Tibial artery (tissue), 4 donors: Measurements from ENCODE around the gene ROR2.

Experiments
- DNase-seq, 2 donors: peaks; one replicate each; pipeline ENCODE4 v3.0.0-alpha.2; 2019
- H3K27ac ChIP-seq, 2 donors: fragments of 200-600 bp; sonication (generic) in 1 of 2; 1 replicate in 1 of 2; 2 replicates in 1 of 2; pipeline ENCODE4 v1.5.1; 2018 to 2019; ENCODE audit warnings: mild to moderate bottlenecking in 1 of 2
- H3K27me3 ChIP-seq, 2 donors: fragments of 200-600 bp; sonication (generic) in 1 of 2; one replicate each; pipeline versions ENCODE4 v1.5.1 to v1.6.0; 2016 to 2019
- H3K36me3 ChIP-seq, 3 donors: fragments of 200-600 bp; sonication (generic) in 2 of 3; one replicate each; pipeline ENCODE4 v1.5.1; 2016 to 2019; ENCODE audit warnings: mild to moderate bottlenecking in 2 of 3
- H3K4me1 ChIP-seq, 4 donors: fragments of 200-600 bp; sonication (generic) in 2 of 4; 1 replicate in 3 of 4; 2 replicates in 1 of 4; pipeline ENCODE4 v1.5.1; 2016 to 2019
- H3K4me3 ChIP-seq, 2 donors: fragments of 200-600 bp; sonication (generic) in 1 of 2; 1 replicate in 1 of 2; 2 replicates in 1 of 2; pipeline ENCODE4 v1.5.1; 2018 to 2019; ENCODE audit warnings: mild to moderate bottlenecking in 2 of 2
- H3K9me3 ChIP-seq, 3 donors: fragments of 200-600 bp; sonication (generic) in 1 of 3; one replicate each; pipeline ENCODE4 v1.5.1; 2016 to 2019
- CTCF ChIP-seq, 2 experiments: fragments of 200-600 bp in 1 of 2; fragments of 450-650 bp in 1 of 2; IDR thresholded peaks; one replicate each; pipeline ENCODE4 v1.5.1; 2017 to 2019; ENCODE audit warnings: antibody characterized with exemption in 2 of 2, mild to moderate bottlenecking in 1 of 2, moderate library complexity in 1 of 2
- intact Hi-C: fragments of 100-400 bp; cut with DNase I; formaldehyde crosslinking; loops from one replicate; pipeline ENCODE4 v1.15.0; 2023; ENCODE audit warnings: low total_unique reads

ROR2 gene

GRCh38 chr9:91825866-91826265, 124.2 kb downstream of the ROR2 start:
- H3K36me3 ChIP-seq, result no peaks in the 10 kb centered on the region
- H3K27ac ChIP-seq, result no peak overlapping the region
- H3K4me1 ChIP-seq, result no peaks in the 10 kb centered on the region
- no peak overlapping the region for H3K4me3 ChIP-seq
- no peak for DNase-seq
- no peak for TF ChIP-seq CTCF (IDR thresholded peaks at IDR 0.05)
- intact Hi-C loops, result no loop called here
- H3K9me3 ChIP-seq, result no peaks in the 10 kb centered on the region
- peaks cover 0 to 11% of the 10 kb centered on the region in 2 donors for H3K27me3 ChIP-seq

GRCh38 chr9:91825422-91825821, 124.6 kb downstream of the ROR2 start:
- intact Hi-C loops, result no loop called here

GRCh38 chr9:91824601-91825305, 125.3 kb downstream of the ROR2 start:
- Histone ChIP-seq H3K9me3 (no peaks in the 10 kb centered on the region), H3K36me3 (no peaks in the 10 kb centered on the region), H3K27me3 (peaks cover 0 to 11% of the 10 kb centered on the region in 2 donors), H3K4me1 (no peaks in the 10 kb centered on the region), H3K4me3 (no peak overlapping the region), H3K27ac (no peak overlapping the region)
- no peak for TF ChIP-seq CTCF (IDR thresholded peaks at IDR 0.05)
- peak in 1 of 2 donors; percentile 40 for DNase-seq
- intact Hi-C loops, result no loop called here

More at GRCh38 chr9:91825422-91825821, 124.6 kb downstream of the ROR2 start:
- H3K36me3 ChIP-seq, result no peaks in the 10 kb centered on the region
- no peaks in the 10 kb centered on the region for H3K9me3 ChIP-seq
- DNase-seq, result no peak
- no peak overlapping the region for H3K27ac ChIP-seq
- H3K27me3 ChIP-seq, result peaks cover 0 to 11% of the 10 kb centered on the region in 2 donors
- no peaks in the 10 kb centered on the region for H3K4me1 ChIP-seq
- no peak for TF ChIP-seq CTCF (IDR thresholded peaks at IDR 0.05)
- H3K4me3 ChIP-seq, result no peak overlapping the region

- H3K9me3 ChIP-seq, result no peaks in the 10 kb centered on the region
- no peak overlapping the region for H3K27ac ChIP-seq
- H3K4me1 ChIP-seq, result no peaks in the 10 kb centered on the region
- no peak for DNase-seq
- intact Hi-C loops, result no loop called here
- H3K27me3 ChIP-seq, result peaks cover 0 to 11% of the 10 kb centered on the region in 2 donors
- H3K36me3 ChIP-seq, result no peaks in the 10 kb centered on the region
- no peak overlapping the region for H3K4me3 ChIP-seq
- TF ChIP-seq CTCF (IDR thresholded peaks at IDR 0.05), result no peak
These were observed 125.9 kb downstream of the ROR2 start for GRCh38 chr9:91824151-91824550.

GRCh38 chr9:91820949-91821880, 128.8 kb downstream of the ROR2 start:
- DNase-seq, result no peak
- H3K4me1 ChIP-seq, result peaks cover 0 to 12% (median 11%) of the 10 kb centered on the region in 4 donors

More at GRCh38 chr9:91820949-91821880, 128.8 kb downstream of the ROR2 start:
- no peak overlapping the region for H3K27ac ChIP-seq
- no peaks in the 10 kb centered on the region for H3K9me3 ChIP-seq
- intact Hi-C loops, result no loop called here
- H3K27me3 ChIP-seq, result peaks cover 0 to 15% of the 10 kb centered on the region in 2 donors
- no peak overlapping the region for H3K4me3 ChIP-seq
- TF ChIP-seq CTCF (IDR thresholded peaks at IDR 0.05), result no peak
- no peaks in the 10 kb centered on the region for H3K36me3 ChIP-seq
